ENCODE data around the gene ITFG1. TPM values are rescaled to one million over a fixed set of nuclear protein-coding genes. Genes with fewer than 3 reads are reported as not detected.

The ITFG1 gene
- total and polyA plus RNA-seq, 9 of the 15 experiments (the other 6 are each of a cell fraction or from before 2014, with no cell fraction given), result 17.1 to 83.5 (median 35.8) TPM

- TF ChIP-seq, protein P1, sequence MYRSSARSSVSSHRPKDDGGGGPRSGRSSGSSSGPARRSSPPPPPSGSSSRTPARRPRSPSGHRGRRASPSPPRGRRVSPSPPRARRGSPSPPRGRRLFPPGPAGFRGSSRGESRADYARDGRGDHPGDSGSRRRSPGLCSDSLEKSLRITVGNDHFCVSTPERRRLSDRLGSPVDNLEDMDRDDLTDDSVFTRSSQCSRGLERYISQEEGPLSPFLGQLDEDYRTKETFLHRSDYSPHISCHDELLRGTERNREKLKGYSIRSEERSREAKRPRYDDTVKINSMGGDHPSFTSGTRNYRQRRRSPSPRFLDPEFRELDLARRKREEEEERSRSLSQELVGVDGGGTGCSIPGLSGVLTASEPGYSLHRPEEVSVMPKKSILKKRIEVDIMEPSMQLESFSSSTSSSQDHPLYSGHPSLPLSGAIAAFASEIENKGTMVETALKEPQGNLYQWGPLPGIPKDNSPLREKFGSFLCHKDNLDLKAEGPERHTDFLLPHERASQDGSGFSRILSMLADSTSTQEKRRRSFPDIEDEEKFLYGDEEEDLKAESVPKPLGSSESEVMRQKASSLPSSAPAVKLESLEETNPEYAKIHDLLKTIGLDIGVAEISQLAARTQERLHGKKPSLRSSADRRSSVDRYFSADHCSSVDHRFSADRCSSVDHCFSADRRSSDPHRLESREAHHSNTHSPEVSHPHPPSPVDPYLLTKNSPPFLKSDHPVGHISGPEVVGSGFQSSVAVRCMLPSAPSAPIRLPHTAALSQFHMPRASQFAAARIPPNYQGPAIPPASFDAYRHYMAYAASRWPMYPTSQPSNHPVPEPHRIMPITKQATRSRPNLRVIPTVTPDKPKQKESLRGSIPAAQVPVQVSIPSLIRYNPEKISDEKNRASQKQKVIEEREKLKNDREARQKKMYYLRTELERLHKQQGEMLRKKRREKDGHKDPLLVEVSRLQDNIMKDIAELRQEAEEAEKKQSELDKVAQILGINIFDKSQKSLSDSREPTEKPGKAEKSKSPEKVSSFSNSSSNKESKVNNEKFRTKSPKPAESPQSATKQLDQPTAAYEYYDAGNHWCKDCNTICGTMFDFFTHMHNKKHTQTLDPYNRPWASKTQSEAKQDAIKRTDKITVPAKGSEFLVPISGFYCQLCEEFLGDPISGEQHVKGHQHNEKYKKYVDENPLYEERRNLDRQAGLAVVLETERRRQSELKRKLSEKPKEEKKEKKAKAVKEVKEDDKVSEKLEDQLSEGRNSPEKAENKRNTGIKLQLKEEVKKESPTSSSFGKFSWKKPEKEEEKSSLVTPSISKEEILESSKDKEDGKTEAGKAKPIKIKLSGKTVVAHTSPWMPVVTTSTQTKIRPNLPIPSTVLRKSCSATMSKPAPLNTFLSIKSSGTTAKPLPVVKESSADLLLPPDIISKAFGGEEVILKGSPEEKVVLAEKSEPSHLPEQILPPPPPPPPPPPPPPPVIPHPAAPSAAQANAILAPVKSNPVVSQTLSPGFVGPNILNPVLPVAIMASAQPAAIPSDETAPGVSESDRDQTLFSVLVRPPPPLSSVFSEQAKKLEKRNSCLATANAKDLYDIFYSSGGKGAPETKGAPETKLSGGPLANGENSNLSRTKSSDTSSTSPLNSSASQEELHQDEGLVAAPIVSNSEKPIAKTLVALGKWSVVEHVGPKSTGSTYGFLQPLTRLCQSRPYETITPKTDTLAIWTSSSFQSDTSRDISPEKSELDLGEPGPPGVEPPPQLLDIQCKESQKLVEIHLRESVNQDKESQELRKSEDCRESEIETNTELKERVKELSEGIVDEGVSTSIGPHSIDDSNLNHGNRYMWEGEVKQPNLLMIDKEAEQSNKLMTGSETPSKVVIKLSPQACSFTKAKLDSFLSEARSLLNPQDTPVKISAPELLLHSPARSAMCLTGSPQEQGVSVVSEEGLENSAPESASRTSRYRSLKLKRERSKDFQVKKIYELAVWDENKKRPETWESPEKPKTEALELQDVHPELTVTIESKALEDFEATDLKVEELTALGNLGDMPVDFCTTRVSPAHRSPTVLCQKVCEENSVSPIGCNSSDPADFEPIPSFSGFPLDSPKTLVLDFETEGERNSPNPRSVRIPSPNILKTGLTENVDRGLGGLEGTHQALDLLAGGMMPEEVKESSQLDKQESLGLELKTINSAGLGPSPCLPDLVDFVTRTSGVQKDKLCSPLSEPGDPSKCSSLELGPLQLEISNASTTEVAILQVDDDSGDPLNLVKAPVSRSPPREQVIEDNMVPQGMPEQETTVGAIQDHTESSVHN (IDR thresholded peaks at IDR 0.05; ENCODE audit: borderline replicate concordance in 1 of 2, low read depth in 1 of 2), result peak in 1 of 2 experiments; percentile 38; a peak in 1 of 4 replicates
- TF ChIP-seq, protein P2, sequence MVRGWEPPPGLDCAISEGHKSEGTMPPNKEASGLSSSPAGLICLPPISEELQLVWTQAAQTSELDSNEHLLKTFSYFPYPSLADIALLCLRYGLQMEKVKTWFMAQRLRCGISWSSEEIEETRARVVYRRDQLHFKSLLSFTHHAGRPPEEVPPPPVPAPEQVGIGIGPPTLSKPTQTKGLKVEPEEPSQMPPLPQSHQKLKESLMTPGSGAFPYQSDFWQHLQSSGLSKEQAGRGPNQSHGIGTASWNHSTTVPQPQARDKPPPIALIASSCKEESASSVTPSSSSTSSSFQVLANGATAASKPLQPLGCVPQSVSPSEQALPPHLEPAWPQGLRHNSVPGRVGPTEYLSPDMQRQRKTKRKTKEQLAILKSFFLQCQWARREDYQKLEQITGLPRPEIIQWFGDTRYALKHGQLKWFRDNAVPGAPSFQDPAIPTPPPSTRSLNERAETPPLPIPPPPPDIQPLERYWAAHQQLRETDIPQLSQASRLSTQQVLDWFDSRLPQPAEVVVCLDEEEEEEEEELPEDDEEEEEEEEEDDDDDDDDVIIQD (CRISPR knock-in tag; IDR thresholded peaks at IDR 0.05), result no peak
- TF ChIP-seq FOXA3 (CRISPR knock-in tag; conservative IDR thresholded peaks at IDR 0.05 in 1 of 2, IDR thresholded peaks at IDR 0.05 in 1 of 2), result 0 out of 4 replicates have a peak, but pooled peaks of 1 of the 2 experiments have one; percentile 9
- TF ChIP-seq ETV5 (CRISPR knock-in tag; IDR thresholded peaks at IDR 0.05; ENCODE audit: low read depth), result peak; percentile 59; the same call in 1 of the 2 replicates
- no peak for TF ChIP-seq MTF1 (CRISPR knock-in tag; IDR thresholded peaks at IDR 0.05; ENCODE audit: borderline replicate concordance)
- 0 out of 2 replicates have a peak, but pooled peaks have one; percentile 32 for TF ChIP-seq ZNF592 (IDR thresholded peaks at IDR 0.05)
- TF ChIP-seq ZNF589 (CRISPR knock-in tag; IDR thresholded peaks at IDR 0.05; ENCODE audit: low read depth), result no peak
- peak; percentile 72 for TF ChIP-seq NCOA1 (IDR thresholded peaks at IDR 0.05; ENCODE audit: low read depth)
- no peak; the same call in 1 of the 2 replicates for TF ChIP-seq SMAD4 (CRISPR knock-in tag; conservative IDR thresholded peaks at IDR 0.05)
- peak; percentile 85 for TF ChIP-seq CREM (IDR thresholded peaks at IDR 0.05; ENCODE audit: low read depth)
- peak; percentile 98 for TF ChIP-seq C11orf30 (IDR thresholded peaks at IDR 0.05; ENCODE audit: low read depth)
Measured at GRCh38 chr16:47461598-47462266, 869 bp upstream of the ITFG1 start (continued).
